H54 (cell line): ENCODE measurements around the gene IGF2BP3.
A peak's percentile ranks its signal among the peaks of the same experiment; 100 is the strongest.

Experiments
- DNase-seq: peaks from one replicate; pipeline ENCODE4 v3.0.0; 2011; ENCODE audit warnings: low spot score, mixed read lengths; ENCODE audit not compliant: insufficient read length
- FAIRE-seq: peaks from 3 replicates; lab custom pipeline; 2011; peaks lifted over from hg19 to GRCh38; lab: Jason Lieb, UNC
- POLR2A ChIP-seq: IDR thresholded peaks from 2 replicates; pipeline ENCODE4 v1.6.1; 2011; ENCODE audit warnings: low read depth, mild to moderate bottlenecking, low read length

Gene IGF2BP3

DNA sequence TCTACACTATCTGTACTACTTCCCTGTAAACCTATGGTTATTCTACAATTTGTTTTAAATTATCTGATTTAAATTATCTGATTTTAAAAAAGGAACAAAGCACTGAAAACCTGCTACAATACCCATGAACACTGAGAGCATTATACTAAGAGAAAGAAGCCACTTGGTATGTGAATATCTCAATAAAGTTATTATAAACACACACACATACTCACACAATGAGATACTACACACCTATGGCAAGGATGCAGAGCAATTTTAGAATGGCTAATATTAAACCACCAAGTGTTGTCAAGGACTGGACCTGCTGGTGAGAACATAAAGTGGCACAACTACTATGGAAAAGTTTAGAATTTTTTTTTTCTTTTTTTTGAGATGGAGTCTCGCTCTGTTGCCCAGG is 82.7 kb downstream of the IGF2BP3 start:
- no peak for TF ChIP-seq POLR2A
- FAIRE-seq (no peak), DNase-seq (no peak)

DNA sequence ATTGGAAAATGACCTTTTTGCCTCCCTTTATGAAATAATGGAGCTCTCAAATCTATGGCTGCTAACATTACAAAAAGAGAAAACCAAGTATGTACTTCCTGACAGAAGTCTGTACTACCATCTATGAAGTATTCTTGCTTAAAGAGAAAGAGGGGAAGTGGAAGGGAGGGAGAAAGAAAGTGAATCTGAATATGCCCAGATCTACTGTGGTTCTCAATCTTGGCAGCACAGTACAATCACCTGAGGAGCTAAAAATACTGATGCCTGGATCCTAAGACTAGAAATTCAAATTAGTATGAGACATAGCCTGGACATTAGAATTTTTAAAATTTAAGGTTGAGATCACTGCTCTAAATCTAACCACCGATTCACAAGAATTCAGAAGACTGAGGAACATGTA is 85.2 kb downstream of the IGF2BP3 start:
- no peak for DNase-seq
- FAIRE-seq = no peak
- no peak for TF ChIP-seq POLR2A

DNA sequence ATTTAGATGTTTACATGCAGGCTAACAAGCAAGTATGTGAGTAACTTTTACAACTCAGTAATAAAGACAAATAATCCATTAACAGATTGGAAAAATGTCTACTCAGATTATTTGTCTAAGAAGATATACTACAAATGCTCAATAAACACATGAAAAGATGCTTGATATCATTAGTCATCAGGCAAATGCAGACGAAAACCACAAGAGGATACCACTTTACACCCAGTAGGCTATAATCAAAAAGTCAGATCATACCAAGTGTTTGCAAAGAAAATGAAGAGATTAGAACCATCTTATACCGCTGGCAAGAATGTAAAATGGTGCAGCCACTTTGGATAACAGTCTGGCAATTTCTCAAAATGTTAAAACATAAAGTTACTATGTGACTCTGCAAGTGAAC is 87.1 kb downstream of the IGF2BP3 start:
- DNase-seq (no peak), FAIRE-seq (peak; percentile 61)
- TF ChIP-seq POLR2A = no peak

DNA sequence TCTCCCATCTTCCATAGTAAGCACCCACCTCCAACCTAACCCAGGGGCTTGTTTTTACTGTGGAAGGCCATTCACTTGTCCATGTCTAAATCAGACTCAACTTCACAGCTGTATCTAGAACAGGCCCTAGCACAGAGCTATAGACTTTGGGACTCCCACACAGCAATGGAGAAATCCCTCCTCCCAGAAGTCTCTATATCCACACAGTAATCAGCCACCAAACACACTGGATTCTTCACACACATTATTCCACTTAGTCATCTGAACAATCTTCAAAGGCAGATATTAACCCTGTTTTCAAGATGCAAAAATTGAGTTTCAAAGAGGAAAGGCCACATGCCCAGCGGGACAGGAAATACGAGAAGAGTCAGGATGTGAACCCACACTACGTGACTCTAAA is 89.3 kb downstream of the IGF2BP3 start:
- TF ChIP-seq POLR2A = no peak
- FAIRE-seq = peak; percentile 48
- DNase-seq = no peak

DNA sequence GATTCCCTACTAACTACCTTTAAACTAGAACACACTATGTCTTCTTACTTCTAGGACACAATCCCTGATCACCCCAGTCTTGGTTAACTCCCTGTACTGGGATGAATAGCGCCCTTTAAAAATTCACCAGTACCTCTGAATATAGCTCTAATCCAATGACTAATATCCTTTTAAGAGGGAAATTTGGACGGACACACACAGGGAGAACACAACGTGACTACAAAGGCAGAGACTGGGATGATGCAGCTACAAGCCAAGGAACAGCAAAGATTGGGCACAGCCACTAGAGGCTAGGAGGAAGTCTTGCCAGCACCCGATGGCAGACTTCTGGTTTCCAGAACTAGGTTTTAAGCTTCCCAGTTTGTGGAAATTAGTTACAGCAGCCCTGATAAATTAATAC is 89.7 kb downstream of the IGF2BP3 start:
- FAIRE-seq = peak; percentile 57
- TF ChIP-seq POLR2A = no peak
- DNase-seq = no peak

DNA sequence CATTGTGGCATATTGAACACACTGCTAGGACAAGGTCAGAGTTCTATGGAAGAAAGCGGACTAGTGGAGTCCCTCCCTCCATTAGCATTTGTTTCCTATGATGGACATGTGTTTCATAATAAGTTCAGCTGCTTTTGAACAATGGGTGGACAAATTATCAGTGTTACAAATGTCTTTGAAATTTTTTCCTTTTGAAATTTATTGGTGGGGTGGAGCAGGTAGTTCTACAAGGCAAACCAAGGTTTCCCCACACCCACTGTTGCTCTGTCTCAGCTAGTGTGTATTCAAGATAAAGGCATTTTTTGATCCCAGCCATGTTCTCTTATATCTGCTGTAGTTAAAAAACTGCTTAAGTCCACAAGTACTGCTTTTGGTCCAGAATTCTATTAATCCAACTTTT is 91.3 kb downstream of the IGF2BP3 start:
- TF ChIP-seq POLR2A = no peak
- no peak for DNase-seq
- no peak for FAIRE-seq

DNA sequence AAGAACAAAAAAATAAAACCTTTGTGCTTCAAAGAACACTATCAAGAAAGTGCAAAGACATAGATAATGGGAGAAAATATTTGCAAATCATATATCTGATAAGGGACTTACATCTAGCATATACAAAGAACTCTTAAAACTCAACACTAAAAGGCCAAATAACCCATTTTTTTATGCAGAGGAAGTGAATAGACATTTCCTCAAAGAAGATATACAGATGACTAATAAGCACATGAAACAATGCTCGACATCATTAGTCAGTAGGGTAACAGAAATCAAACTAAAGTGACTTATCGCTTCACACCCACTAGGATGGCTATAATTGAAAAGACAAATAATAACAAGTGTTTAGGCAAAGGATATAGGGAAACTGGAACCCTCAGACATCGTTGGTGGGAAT is 93.2 kb downstream of the IGF2BP3 start:
- no peak for TF ChIP-seq POLR2A
- DNase-seq (no peak), FAIRE-seq (peak; percentile 65)

DNA sequence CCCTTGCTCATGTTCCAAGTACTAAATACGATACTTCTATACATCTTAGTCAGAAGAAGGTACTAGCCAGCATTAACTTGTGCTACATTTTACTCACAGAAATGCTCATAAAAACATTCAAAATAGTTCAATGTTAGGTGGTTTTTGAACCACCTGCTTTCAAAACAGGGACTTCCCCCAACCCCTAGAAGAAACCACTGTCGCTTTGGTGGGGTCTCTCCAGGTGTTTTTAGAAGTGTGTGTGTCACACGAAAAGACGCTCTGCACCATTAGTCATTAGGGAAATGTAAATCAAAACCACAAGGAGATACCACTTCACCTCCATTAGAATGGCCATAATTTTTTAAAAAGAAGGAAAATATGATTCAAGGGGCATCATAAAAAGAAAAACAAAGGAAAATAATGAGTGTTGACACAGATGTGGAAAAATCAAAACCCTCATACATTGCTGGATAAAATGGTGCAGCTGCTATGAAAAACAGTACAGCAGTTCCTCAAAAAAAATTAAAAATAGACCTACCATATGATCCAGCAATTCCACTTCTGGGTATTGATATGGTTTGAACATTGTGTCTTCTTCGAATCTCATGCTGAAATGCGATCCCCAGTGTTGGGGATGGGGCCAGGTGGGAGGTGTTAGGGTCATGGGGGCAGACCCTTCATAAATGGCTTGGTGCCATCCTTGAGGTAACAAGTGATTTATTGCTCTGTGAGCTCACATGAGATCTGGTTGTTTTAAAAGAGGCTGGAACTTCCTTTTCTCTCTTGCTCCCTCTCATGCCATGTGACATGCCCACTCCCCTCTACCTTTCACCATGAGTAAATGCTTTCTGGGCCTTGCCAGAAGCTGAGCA is 96.9 kb downstream of the IGF2BP3 start:
- FAIRE-seq = no peak
- TF ChIP-seq POLR2A = no peak
- DNase-seq = no peak

DNA sequence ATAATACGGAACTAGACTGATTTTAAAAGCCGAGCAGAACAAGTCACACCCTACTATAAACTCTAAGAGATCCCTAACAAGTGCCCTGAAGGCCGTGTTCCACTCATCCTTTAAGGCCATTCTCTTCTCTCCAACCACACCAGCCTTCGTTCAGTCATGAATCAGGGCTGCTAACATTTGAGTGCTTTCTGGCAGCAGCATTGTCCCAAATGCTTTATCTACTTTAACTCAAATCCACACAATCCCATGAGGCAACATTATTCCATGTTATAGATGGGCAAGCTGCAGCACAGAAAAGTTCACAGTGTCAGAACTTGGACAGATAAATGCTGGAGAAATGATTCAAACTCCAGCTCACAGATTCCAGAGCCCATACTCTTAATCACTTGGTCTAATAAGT is 97.7 kb downstream of the IGF2BP3 start:
- no peak for DNase-seq
- no peak for TF ChIP-seq POLR2A
- no peak for FAIRE-seq

DNA sequence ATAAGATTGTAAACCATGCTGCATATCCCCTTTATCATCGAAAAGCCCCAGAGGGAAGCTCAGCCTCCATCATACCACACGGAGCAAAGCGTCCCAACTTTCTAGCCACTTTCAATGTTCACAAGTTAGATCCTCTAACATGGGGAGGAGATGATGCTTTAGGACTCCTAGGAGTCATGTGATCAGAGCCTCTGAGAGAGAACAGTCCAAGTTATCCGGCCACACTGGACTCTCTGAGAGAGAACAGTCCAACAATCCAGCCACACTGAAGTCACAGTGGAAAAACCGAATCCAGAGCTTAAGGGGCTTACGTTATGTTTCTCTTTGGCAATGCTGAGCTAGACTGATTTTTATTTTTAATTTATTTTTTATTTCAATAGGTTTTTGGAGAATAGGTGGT is 98.6 kb downstream of the IGF2BP3 start:
- no peak for FAIRE-seq
- TF ChIP-seq POLR2A = no peak
- DNase-seq = no peak

DNA sequence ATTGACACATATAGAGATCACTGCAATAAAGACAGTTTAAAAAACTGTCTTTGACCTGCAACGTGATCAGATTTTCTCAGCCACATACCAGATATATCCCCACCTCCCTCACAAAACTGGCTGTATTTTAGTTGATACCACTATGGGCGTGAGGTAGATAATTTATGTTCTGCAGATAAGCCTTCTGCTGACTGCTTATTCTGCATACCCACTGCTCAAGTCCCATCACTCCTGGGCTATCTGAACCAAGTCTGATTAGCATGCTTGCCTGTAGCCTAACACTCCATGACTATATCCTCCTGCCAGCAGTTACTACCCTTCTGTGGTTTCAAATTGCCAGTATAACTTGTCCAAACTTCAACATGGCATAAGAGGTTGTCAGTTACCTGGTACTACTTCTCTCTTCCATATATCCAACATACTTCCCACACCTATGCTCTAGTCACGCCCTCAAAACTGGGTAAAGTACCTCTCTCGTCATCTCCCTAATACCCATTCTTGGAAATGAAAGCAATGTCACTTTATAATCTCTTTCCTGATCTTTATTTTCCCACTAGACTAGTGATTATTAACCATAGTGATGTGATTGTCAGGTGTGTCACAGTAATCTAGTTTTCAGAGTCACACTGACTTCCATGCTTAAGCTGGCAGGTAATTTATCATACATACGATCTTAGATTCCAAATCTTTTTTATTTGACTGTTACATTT is 100.4 kb downstream of the IGF2BP3 start:
- no peak for TF ChIP-seq POLR2A
- DNase-seq = no peak
- FAIRE-seq = no peak

DNA sequence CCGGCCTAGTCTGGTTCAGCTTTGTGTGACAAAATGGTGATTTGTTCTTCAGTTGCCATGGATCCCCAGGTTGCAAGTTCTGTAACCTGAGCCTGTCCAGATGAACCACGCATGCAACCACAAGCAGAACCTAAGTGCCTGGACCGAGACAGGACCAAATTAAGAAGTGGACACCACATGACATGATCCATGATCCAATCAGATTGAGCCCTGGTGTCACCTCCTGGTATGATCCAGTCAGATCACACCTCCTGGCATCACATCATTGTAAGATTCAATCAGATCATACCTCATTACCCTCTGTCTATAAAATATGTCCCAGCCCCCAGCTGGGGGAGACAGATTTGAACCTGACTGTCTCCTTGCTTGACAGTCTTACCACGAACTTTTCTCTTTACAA is 101.2 kb downstream of the IGF2BP3 start:
- FAIRE-seq (no peak), DNase-seq (no peak)

DNA sequence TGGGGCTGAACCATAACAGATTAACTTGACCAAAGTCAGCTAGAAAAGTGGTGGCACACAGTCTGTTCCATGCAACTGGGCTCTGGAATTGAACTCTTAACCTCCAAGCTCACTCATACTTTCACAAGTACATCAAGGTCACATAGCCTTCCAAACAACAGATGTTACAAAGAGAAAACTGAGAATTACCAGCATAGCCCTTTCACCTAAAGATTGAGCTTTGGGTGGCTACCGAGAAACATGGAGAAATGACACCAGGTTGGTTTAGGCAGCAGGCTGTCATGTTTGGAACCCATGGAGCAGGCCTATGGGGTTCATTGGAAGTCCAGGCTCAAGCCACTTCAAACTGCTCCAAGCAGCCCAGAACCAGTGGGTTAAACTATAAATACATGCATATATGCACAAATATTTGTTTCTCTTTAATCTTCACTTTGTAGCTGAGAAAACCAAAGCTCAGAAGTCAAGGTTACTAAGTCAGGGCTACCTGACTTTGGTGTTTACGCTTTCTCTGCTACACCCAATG is 112.1 kb downstream of the IGF2BP3 start:
- FAIRE-seq (no peak), DNase-seq (no peak)
- TF ChIP-seq POLR2A = no peak

More for the DNA sequence above, 101.2 kb downstream of the IGF2BP3 start:
- no peak for TF ChIP-seq POLR2A

DNA sequence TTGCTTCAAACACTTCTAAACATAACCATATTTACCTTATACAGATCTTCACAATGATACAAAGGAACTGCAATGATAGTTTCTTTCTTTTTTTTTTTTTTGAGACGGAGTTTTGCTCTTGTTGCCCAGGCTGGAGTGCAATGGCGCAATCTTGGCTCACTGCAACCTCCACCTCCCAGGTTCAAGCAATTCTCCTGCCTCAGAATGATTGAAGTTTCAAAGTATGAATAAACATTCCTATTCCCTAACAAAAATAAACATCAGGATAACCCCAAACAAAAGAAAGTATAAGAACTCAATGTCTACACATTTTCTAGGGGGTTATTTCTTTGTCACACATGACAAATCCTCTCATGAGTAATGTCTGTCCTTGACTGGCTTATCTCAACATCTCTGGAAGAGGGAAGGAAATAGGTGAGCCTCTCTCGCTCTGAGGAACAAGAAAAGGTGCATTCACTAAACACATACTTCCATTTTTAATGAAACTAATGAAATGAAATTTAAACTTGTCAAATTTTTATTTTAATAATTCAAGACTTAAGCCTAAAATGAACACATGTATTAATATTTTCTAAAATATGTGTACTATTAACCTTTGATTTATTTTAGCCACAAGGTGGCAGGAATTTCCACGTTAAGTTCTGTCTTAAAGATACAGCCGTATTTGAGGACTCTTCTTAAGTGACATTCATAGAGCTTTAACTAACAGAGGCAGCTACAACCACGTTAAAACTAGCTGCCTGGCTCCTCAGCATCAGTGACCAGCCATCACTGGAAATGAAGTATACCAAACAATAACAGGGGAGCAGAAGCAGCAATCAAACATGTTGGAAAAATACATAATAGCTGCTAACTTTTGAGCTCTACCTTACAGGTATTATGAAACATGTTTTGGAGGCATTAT is 112.8 kb downstream of the IGF2BP3 start:
- FAIRE-seq (peak; percentile 89), DNase-seq (peak; percentile 54)
- TF ChIP-seq POLR2A = no peak
